Adrenal gland (tissue), 12 donors: ENCODE measurements around the gene OR2Y1. TPM values are rescaled to one million over a fixed set of nuclear protein-coding genes. Genes with fewer than 3 reads are reported as not detected.

Experiments
- DNase-seq, 7 donors: peaks; one replicate each; pipeline ENCODE4 v3.0.0-alpha.2; 2019 to 2020
- H3K27ac ChIP-seq, 5 donors: fragments of 200-600 bp; sonication (generic) in 4 of 5; 1 replicate in 3 of 5; 2 replicates in 2 of 5; pipeline versions ENCODE4 v1.5.1 to v1.8.0; 2016 to 2020; ENCODE audit warnings: mild to moderate bottlenecking in 1 of 5
- H3K27me3 ChIP-seq: fragments of 200-600 bp; 2 replicates; pipeline ENCODE4 v1.8.0; 2021
- H3K36me3 ChIP-seq, 2 donors: fragments of 200-600 bp; replicated peaks in 1 of 2; 1 replicate in 1 of 2; 2 replicates in 1 of 2; pipeline versions ENCODE4 v1.5.1 to v1.8.0; 2018 to 2022
- H3K4me1 ChIP-seq, 2 donors: fragments of 200-600 bp; replicated peaks in 1 of 2; 1 replicate in 1 of 2; 2 replicates in 1 of 2; pipeline versions ENCODE4 v1.5.1 to v1.8.0; 2018 to 2021
- H3K4me3 ChIP-seq, 4 donors: fragments of 200-600 bp; sonication (generic) in 3 of 4; one replicate each; pipeline ENCODE4 v1.5.1; 2016 to 2018
- H3K9me3 ChIP-seq, 3 donors: fragments of 200-600 bp; sonication (generic) in 1 of 3; replicated peaks in 1 of 3; 1 replicate in 2 of 3; 2 replicates in 1 of 3; pipeline versions ENCODE4 v1.5.1 to v1.8.0; 2016 to 2021
- POLR2A ChIP-seq, 2 donors: fragments of 450-650 bp; IDR thresholded peaks; one replicate each; pipeline ENCODE4 v1.6.1; 2017; ENCODE audit warnings: antibody characterized with exemption in 2 of 2, mild to moderate bottlenecking in 2 of 2, moderate library complexity in 1 of 2
- WGBS, 4 donors: extraction: QIAGEN DNeasy Blood & Tissue Kit in 2 of 4; methylation state at CpG; one replicate each; pipeline versions ENCODE4 v1.1.5 to v1.1.7; 2013 to 2017; 5-methylcytosine and 5-hydroxymethylcytosine counted together
- intact Hi-C, 2 donors: fragments of 100-400 bp; cut with DNase I; formaldehyde crosslinking; loops; one replicate each; pipeline versions ENCODE4 v1.14.1 to v1.15.0; 2022 to 2023
- polyA plus RNA-seq, 3 donors: library from polyadenylated mRNA; stranded (reverse); fragments of 200-250 nt in 2 of 3; fragments of 350-450 nt in 1 of 3; fragmentation: Illumina TruSeq in 1 of 3; extraction: RNeasy Lipid Tissue Mini Kit (QIAGEN cat#74804) in 1 of 3; gene quantifications; one replicate each; pipeline ENCODE4 v1.2.3, GENCODE V29; 2013 to 2014
- total RNA-seq, 9 donors: library from RNA; depleted of rRNA in 4 of 9; stranded (reverse); fragments of >200 nt in 4 of 9; fragments of 120-200 nt in 1 of 9; fragmentation: NEBNext Ultra II Directional in 1 of 9; extraction: Animal tissue kit (Norgen Biotek cat#: 25700) in 1 of 9; gene quantifications; one replicate each; pipeline versions ENCODE4 v1.1.0 to v1.2.4, GENCODE V29; 2013 to 2023
- TF ChIP-seq, protein P1 (sequence below), 6 experiments: fragments of 450-650 bp in 4 of 6; fragments of 200-600 bp in 2 of 6; sonication (generic) in 1 of 6; IDR thresholded peaks; 1 replicate in 5 of 6; 2 replicates in 1 of 6; pipeline versions ENCODE4 v1.5.1 to v1.8.0; 2016 to 2021; ENCODE audit warnings: antibody characterized with exemption in 6 of 6, mild to moderate bottlenecking in 2 of 6, moderate library complexity in 1 of 6
- donor health status: healthy with polysubstance abuse.
- donor health status: Bipolar disorder and iron deficiency.
- donor health status: DM: yes; HTN: yes; CAD: no.
- donor health status: DM: no; HTN: no; CAD: no.
- donor health status: DM: no; HTN: no; CAD: no.
- donor health status: DM: yes; HTN: yes; CAD: no.

Gene OR2Y1
- total and polyA plus RNA-seq, 12 donors, result not detected

DNA sequence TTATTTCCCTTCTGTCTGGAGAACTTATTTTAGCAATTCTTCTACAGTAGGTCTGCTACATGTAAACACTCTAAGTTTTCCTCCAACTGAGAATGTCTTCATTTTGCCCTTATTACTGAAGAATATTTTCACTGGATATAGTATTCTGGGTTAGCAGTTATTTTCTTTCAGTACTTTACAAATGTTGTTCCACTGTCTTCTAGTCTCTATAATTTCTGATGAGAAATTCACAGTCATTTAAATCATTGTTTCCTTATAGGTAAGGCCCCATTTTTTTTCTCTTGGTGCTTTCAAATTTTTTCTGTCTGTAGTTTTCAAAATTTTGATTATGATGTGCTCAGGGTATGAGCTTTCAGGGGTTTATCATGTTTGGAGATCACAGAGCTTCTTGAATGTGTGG, 32.0 kb upstream of the OR2Y1 start:
- intact Hi-C loops, result no loop called here
- Histone ChIP-seq H3K27me3 (no peaks in the 10 kb centered on the region), H3K27ac (no peak overlapping the region), H3K9me3 (peaks cover 0 to 8% (median 0%) of the 10 kb centered on the region in 3 donors), H3K4me3 (no peak overlapping the region), H3K4me1 (no peaks in the 10 kb centered on the region), H3K36me3 (no peaks in the 10 kb centered on the region)
- no peak for DNase-seq
- TF ChIP-seq, protein P1, sequence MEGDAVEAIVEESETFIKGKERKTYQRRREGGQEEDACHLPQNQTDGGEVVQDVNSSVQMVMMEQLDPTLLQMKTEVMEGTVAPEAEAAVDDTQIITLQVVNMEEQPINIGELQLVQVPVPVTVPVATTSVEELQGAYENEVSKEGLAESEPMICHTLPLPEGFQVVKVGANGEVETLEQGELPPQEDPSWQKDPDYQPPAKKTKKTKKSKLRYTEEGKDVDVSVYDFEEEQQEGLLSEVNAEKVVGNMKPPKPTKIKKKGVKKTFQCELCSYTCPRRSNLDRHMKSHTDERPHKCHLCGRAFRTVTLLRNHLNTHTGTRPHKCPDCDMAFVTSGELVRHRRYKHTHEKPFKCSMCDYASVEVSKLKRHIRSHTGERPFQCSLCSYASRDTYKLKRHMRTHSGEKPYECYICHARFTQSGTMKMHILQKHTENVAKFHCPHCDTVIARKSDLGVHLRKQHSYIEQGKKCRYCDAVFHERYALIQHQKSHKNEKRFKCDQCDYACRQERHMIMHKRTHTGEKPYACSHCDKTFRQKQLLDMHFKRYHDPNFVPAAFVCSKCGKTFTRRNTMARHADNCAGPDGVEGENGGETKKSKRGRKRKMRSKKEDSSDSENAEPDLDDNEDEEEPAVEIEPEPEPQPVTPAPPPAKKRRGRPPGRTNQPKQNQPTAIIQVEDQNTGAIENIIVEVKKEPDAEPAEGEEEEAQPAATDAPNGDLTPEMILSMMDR (IDR thresholded peaks at IDR 0.05), result no peak
- no peak for TF ChIP-seq POLR2A (IDR thresholded peaks at IDR 0.05)

DNA sequence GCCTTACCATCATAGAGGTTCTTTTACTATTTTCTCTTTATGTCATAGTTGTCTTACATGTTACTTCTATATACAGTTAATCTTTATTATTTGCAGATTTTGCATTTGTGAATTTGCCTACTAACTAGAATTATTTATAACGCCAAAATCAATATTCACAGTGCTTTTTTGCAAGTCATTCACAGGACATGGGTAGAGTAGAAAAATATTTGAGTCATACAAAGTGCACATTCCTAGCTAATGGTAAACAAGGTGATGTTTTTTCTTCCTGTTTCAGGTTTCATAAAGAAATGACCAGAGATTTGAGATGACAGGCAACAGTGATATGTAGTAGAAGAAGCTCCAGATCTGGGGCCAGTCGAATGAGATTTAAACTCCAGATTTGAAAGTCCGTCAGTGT, 30.0 kb upstream of the OR2Y1 start:
- no peaks in the 10 kb centered on the region for H3K27me3 ChIP-seq
- DNase-seq, result no peak
- no peaks in the 10 kb centered on the region for H3K4me1 ChIP-seq
- H3K4me3 ChIP-seq, result no peak overlapping the region
- peaks cover 0 to 8% (median 0%) of the 10 kb centered on the region in 3 donors for H3K9me3 ChIP-seq
- no peaks in the 10 kb centered on the region for H3K36me3 ChIP-seq
- no peak overlapping the region for H3K27ac ChIP-seq
- WGBS, 4 donors, result 60 to 79% (median 77%) methylated on average over 3 of the region's 3 CpGs
- intact Hi-C loops, result no loop called here
- TF ChIP-seq, protein P1 (IDR thresholded peaks at IDR 0.05), result no peak
- no peak for TF ChIP-seq POLR2A (IDR thresholded peaks at IDR 0.05)

DNA sequence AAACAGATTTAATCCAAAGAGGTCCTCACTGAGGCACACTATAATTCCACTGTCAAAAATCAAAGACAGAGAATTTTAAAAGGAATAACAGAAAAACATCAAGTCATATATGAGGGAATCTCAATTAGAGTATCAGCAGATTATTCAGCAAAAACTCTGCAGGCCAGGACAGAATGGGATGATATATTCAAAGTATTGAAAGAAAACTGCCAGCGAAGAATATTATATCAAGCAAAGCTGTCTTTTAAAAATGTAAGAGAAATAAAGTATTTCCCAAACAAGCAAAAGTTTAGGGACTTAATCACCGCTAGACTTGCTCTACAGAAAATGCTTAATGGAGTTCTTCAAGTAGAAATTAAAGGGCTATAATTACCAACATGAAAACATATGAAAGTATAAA, 15.7 kb upstream of the OR2Y1 start:
- Histone ChIP-seq H3K27me3 (no peaks in the 10 kb centered on the region), H3K27ac (no peak overlapping the region), H3K36me3 (no peaks in the 10 kb centered on the region), H3K4me3 (no peak overlapping the region), H3K9me3 (no peaks in the 10 kb centered on the region), H3K4me1 (no peaks in the 10 kb centered on the region)
- no peak for TF ChIP-seq POLR2A (IDR thresholded peaks at IDR 0.05)
- TF ChIP-seq, protein P1 (IDR thresholded peaks at IDR 0.05), result no peak
- 44 to 65% (median 62%) methylated on average over 2 of the region's 2 CpGs for WGBS, 4 donors
- no peak for DNase-seq
- intact Hi-C loops, result no loop called here

DNA sequence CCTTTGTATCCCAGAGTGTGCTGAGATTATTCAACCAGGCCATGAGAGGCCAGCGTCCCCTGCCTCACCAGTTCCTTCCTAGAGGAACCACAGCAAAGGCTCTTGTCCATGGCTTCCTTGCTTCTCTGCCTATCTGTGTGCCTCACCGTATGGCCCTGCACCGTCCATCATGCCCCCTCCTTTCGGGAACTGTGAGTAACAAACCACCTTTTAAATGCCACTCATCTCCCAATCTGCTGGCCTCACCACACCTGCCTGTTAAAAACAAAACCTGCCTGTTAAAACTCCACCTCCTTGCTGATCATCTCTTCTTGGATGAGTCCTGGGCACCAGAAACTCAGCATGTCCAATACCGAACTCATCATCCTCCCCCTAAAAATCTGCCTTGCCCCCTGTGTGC, 4.4 kb upstream of the OR2Y1 start:
- intact Hi-C loops, result no loop called here
- Histone ChIP-seq H3K36me3 (no peaks in the 10 kb centered on the region), H3K27me3 (peaks cover 18% of the 10 kb centered on the region), H3K4me3 (no peak overlapping the region), H3K9me3 (no peaks in the 10 kb centered on the region), H3K4me1 (no peaks in the 10 kb centered on the region), H3K27ac (no peak overlapping the region)
- TF ChIP-seq, protein P1 (IDR thresholded peaks at IDR 0.05), result no peak
- no peak for TF ChIP-seq POLR2A (IDR thresholded peaks at IDR 0.05)
- DNase-seq, result no peak
- 56 to 75% (median 61%) methylated on average over 5 of the region's 5 CpGs for WGBS, 4 donors
